ENCODE measurements around the gene RHEB. TPM values are rescaled to one million over a fixed set of nuclear protein-coding genes. Genes with fewer than 3 reads are reported as not detected.

The RHEB gene
- polyA plus RNA-seq, 1 of the 3 experiments (the other 2 are of a cell fraction) = 87.3 TPM

DNA sequence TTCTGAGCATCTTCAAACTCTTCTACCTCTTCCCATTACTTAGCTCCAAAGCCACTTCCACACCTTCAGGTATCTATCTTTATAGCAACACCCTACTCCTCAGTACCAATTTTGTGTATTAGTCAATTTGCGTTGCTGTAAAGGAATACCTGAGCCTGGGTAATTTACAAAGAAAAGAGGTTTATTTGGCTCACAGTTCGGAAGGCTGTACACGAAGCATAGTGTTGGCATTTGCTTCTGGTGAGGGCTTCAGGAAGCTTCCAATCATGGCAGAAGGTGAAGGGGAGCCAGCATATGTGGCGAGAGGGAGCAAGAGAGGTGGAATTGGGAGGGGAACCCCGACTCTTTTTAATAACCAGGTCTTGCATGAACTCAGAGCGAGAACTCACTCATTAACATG lies 62.2 kb downstream of the RHEB start:
- H4K20me1 ChIP-seq (ENCODE audit: insufficient read depth) = no peaks in the 10 kb centered on the region
- peaks cover 0 to 14% of the 10 kb centered on the region in 2 experiments; a peak in 1 of 4 replicates for H3K4me1 ChIP-seq (ENCODE audit: control insufficient read depth in 1 of 2, insufficient read depth in 2 of 2, low read depth in 1 of 2, low read length in 1 of 2)
- H3K36me3 ChIP-seq (replicated peaks in 1 of 2; ENCODE audit: control insufficient read depth in 1 of 2, insufficient read depth in 2 of 2, low read length in 1 of 2) = no peaks in the 10 kb centered on the region
- ChIA-PET CTCF (interaction anchor here (1.5 to 2.0 kb wide), 3 partner anchors 9 to 89 kb away, joined by 3 to 10 read pairs (median 5); no protein-coding TSS in a partner anchor), POLR2A (no interaction called here)
- no peak overlapping the region for H3K27ac ChIP-seq (ENCODE audit: low read depth in 2 of 2, low read length in 1 of 2)
- no peak for DNase-seq
- no peaks in the 10 kb centered on the region for H3K9me3 ChIP-seq
- 88% methylated on average over 6 of the region's 6 CpGs for WGBS (ENCODE audit: low lambda C conversion rate)
- no peak overlapping the region for H3K9ac ChIP-seq
- no peaks in the 10 kb centered on the region for H3K79me2 ChIP-seq (ENCODE audit: insufficient read depth)
- H2AFZ ChIP-seq (ENCODE audit: low read depth) = no peak overlapping the region
- H3K4me3 ChIP-seq (ENCODE audit: low read depth in 2 of 2, low read length in 1 of 2) = no peak overlapping the region
- no peaks in the 10 kb centered on the region for H3K9me2 ChIP-seq
- TF ChIP-seq, protein P1, sequence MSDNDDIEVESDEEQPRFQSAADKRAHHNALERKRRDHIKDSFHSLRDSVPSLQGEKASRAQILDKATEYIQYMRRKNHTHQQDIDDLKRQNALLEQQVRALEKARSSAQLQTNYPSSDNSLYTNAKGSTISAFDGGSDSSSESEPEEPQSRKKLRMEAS (IDR thresholded peaks at IDR 0.05; ENCODE audit: low read depth) = no peak
- TF ChIP-seq, protein P2, sequence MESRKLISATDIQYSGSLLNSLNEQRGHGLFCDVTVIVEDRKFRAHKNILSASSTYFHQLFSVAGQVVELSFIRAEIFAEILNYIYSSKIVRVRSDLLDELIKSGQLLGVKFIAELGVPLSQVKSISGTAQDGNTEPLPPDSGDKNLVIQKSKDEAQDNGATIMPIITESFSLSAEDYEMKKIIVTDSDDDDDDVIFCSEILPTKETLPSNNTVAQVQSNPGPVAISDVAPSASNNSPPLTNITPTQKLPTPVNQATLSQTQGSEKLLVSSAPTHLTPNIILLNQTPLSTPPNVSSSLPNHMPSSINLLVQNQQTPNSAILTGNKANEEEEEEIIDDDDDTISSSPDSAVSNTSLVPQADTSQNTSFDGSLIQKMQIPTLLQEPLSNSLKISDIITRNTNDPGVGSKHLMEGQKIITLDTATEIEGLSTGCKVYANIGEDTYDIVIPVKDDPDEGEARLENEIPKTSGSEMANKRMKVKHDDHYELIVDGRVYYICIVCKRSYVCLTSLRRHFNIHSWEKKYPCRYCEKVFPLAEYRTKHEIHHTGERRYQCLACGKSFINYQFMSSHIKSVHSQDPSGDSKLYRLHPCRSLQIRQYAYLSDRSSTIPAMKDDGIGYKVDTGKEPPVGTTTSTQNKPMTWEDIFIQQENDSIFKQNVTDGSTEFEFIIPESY (IDR thresholded peaks at IDR 0.05; ENCODE audit: borderline replicate concordance, low read depth) = no peak
- no peak for TF ChIP-seq ELF1 (IDR thresholded peaks at IDR 0.05)
- TF ChIP-seq, protein P3, sequence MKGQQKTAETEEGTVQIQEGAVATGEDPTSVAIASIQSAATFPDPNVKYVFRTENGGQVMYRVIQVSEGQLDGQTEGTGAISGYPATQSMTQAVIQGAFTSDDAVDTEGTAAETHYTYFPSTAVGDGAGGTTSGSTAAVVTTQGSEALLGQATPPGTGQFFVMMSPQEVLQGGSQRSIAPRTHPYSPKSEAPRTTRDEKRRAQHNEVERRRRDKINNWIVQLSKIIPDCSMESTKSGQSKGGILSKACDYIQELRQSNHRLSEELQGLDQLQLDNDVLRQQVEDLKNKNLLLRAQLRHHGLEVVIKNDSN (IDR thresholded peaks at IDR 0.05; ENCODE audit: borderline replicate concordance, low read depth) = no peak
- no peak for TF ChIP-seq FOXJ3 (CRISPR knock-in tag; IDR thresholded peaks at IDR 0.05)
- TF ChIP-seq TEAD4 (IDR thresholded peaks at IDR 0.05; ENCODE audit: borderline replicate concordance, insufficient read depth) = no peak
- peaks cover 14% of the 10 kb centered on the region for H3F3A ChIP-seq (replicated peaks; ENCODE audit: insufficient read depth)
- no peak overlapping the region for H3K4me2 ChIP-seq
- H3K27me3 ChIP-seq (ENCODE audit: insufficient read depth) = no peaks in the 10 kb centered on the region

DNA sequence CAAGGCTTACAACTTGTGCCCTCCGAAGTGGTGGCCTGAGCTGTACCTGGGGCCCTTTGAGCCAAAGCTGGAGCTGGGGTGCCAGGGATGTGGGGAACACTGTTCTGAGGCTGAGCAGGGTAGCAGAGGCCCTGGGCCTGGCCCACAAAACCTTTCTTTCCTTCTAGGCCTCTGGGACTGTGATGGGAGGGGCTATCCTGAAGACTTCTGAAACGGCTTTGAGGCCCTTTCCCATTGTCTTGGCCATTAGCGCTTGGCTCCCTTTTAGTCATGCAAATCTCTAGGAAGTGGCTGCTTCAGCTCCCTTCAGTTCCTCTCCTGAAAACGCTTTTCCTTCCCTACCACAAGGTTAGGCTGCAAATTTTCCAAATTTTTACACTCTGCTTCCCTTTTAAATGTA lies 62.9 kb downstream of the RHEB start:
- Histone ChIP-seq H3K27me3 (ENCODE audit: insufficient read depth) (no peaks in the 10 kb centered on the region), H3K4me1 (ENCODE audit: control insufficient read depth in 1 of 2, insufficient read depth in 2 of 2, low read depth in 1 of 2, low read length in 1 of 2) (peaks cover 0 to 14% of the 10 kb centered on the region in 2 experiments; a peak in 1 of 4 replicates), H3K36me3 (replicated peaks in 1 of 2; ENCODE audit: control insufficient read depth in 1 of 2, insufficient read depth in 2 of 2, low read length in 1 of 2) (no peaks in the 10 kb centered on the region), H3K27ac (ENCODE audit: low read depth in 2 of 2, low read length in 1 of 2) (no peak overlapping the region), H3K4me3 (ENCODE audit: low read depth in 2 of 2, low read length in 1 of 2) (no peak overlapping the region), H2AFZ (ENCODE audit: low read depth) (no peak overlapping the region), H4K20me1 (ENCODE audit: insufficient read depth) (no peaks in the 10 kb centered on the region), H3K9me2 (no peaks in the 10 kb centered on the region), H3K79me2 (ENCODE audit: insufficient read depth) (no peaks in the 10 kb centered on the region), H3K9ac (no peak overlapping the region), H3K9me3 (no peaks in the 10 kb centered on the region), H3K4me2 (no peak overlapping the region), H3F3A (replicated peaks; ENCODE audit: insufficient read depth) (peaks cover 12% of the 10 kb centered on the region)
- POLR2A ChIA-PET = no interaction called here
- 79% methylated on average over 3 of the region's 4 CpGs for WGBS (ENCODE audit: low lambda C conversion rate)
- TF ChIP-seq FOXM1 (IDR thresholded peaks at IDR 0.05; ENCODE audit: low read depth) (no peak), GABPA (IDR thresholded peaks at IDR 0.05; ENCODE audit: low read depth) (no peak), YY1 (IDR thresholded peaks at IDR 0.05; ENCODE audit: low read depth) (no peak), SIN3A (IDR thresholded peaks at IDR 0.05; ENCODE audit: borderline replicate concordance, low read depth, low read length) (no peak)
- TF ChIP-seq, protein P4, sequence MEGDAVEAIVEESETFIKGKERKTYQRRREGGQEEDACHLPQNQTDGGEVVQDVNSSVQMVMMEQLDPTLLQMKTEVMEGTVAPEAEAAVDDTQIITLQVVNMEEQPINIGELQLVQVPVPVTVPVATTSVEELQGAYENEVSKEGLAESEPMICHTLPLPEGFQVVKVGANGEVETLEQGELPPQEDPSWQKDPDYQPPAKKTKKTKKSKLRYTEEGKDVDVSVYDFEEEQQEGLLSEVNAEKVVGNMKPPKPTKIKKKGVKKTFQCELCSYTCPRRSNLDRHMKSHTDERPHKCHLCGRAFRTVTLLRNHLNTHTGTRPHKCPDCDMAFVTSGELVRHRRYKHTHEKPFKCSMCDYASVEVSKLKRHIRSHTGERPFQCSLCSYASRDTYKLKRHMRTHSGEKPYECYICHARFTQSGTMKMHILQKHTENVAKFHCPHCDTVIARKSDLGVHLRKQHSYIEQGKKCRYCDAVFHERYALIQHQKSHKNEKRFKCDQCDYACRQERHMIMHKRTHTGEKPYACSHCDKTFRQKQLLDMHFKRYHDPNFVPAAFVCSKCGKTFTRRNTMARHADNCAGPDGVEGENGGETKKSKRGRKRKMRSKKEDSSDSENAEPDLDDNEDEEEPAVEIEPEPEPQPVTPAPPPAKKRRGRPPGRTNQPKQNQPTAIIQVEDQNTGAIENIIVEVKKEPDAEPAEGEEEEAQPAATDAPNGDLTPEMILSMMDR (IDR thresholded peaks at IDR 0.05) = no peak
- TF ChIP-seq, protein P1 (IDR thresholded peaks at IDR 0.05; ENCODE audit: low read depth) = no peak
- TF ChIP-seq, protein P5, sequence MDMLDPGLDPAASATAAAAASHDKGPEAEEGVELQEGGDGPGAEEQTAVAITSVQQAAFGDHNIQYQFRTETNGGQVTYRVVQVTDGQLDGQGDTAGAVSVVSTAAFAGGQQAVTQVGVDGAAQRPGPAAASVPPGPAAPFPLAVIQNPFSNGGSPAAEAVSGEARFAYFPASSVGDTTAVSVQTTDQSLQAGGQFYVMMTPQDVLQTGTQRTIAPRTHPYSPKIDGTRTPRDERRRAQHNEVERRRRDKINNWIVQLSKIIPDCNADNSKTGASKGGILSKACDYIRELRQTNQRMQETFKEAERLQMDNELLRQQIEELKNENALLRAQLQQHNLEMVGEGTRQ (IDR thresholded peaks at IDR 0.05; ENCODE audit: borderline replicate concordance, low read depth, low read length) = no peak
- CTCF ChIA-PET = interaction anchor here (0.7 to 2.0 kb wide), 5 partner anchors 9 to 89 kb away, joined by 3 to 10 read pairs (median 3); no protein-coding TSS in a partner anchor
- DNase-seq = no peak
